Fibroblast of lung (primary cell): ENCODE data around the gene BTBD17.

Source experiments
- EZH2 ChIP-seq: IDR thresholded peaks from 2 replicates; pipeline ENCODE4 v1.5.1; 2012; ENCODE audit warnings: low read length, control low read depth, mild to moderate bottlenecking; ENCODE audit errors: missing control alignments
- TF ChIP-seq, protein P1 (sequence below), 2 donors: IDR thresholded peaks in 1 of 2; conservative IDR thresholded peaks in 1 of 2; 1 replicate in 1 of 2; 2 replicates in 1 of 2; pipeline ENCODE4 v1.5.1; 2011 to 2012; ENCODE audit warnings: low read length in 2 of 2, control low read depth in 1 of 2, inconsistent platforms in 1 of 2, low read depth in 1 of 2, mild to moderate bottlenecking in 1 of 2

- TF ChIP-seq, protein P1, sequence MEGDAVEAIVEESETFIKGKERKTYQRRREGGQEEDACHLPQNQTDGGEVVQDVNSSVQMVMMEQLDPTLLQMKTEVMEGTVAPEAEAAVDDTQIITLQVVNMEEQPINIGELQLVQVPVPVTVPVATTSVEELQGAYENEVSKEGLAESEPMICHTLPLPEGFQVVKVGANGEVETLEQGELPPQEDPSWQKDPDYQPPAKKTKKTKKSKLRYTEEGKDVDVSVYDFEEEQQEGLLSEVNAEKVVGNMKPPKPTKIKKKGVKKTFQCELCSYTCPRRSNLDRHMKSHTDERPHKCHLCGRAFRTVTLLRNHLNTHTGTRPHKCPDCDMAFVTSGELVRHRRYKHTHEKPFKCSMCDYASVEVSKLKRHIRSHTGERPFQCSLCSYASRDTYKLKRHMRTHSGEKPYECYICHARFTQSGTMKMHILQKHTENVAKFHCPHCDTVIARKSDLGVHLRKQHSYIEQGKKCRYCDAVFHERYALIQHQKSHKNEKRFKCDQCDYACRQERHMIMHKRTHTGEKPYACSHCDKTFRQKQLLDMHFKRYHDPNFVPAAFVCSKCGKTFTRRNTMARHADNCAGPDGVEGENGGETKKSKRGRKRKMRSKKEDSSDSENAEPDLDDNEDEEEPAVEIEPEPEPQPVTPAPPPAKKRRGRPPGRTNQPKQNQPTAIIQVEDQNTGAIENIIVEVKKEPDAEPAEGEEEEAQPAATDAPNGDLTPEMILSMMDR (conservative IDR thresholded peaks at IDR 0.05 in 1 of 2, IDR thresholded peaks at IDR 0.05 in 1 of 2; ENCODE audit: low read depth in 1 of 2, low read length in 2 of 2), result no peak
- TF ChIP-seq EZH2, result no peak
Observed at GRCh38 chr17:74358697-74359096, 3.0 kb downstream of the BTBD17 start.
